ENCODE results near the gene FAM168A. TPM values are rescaled to one million over a fixed set of nuclear protein-coding genes. Genes with fewer than 3 reads are reported as not detected.
"Not testable (repeated sequence)": the region's sequence is repeated elsewhere in the genome, so short reads cannot be mapped to it uniquely, and the experiment has no call there.

The FAM168A gene
- total and polyA plus RNA-seq, 7 donors: 5.3 to 28.6 (median 18.1) TPM

DNA sequence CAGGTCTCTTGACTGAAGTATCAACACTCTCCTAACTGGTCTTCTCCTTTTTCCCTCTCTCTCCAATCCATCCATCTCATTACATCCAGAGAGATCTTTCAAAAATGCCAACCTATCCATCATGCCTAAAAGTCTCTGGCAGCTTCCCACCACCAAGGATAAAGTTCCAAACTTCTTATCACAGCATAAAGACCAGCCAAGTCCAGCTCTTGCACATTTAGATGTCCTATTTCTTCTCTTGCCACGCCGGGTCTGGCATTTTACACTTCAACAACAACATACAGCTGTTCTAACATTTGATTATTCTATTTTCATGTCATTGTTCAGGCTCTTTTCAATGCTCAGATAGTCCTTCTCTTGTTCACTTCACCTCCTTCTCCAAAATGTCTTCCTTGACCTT is 151.1 kb downstream of the FAM168A start:
- no peak for DNase-seq
- no peaks in the 10 kb centered on the region for H3K36me3 ChIP-seq (ENCODE audit: insufficient read depth in 1 of 2, low read depth in 1 of 2)
- 33 to 52% (median 37%) methylated on average over 2 of the region's 2 CpGs for WGBS, 3 donors
- no peaks in the 10 kb centered on the region for H3K9me3 ChIP-seq
- H3K4me1 ChIP-seq: peaks cover 11% of the 10 kb centered on the region
- intact Hi-C loops (cut with DNase I): no loop called here
- peak in 2 of 4 donors; percentile 19 to 27 for ATAC-seq
- H3K27me3 ChIP-seq (ENCODE audit: insufficient read depth in 3 of 3, low read length in 2 of 3): no peaks in the 10 kb centered on the region
- no peak overlapping the region for H3K27ac ChIP-seq
- TF ChIP-seq, protein P1, sequence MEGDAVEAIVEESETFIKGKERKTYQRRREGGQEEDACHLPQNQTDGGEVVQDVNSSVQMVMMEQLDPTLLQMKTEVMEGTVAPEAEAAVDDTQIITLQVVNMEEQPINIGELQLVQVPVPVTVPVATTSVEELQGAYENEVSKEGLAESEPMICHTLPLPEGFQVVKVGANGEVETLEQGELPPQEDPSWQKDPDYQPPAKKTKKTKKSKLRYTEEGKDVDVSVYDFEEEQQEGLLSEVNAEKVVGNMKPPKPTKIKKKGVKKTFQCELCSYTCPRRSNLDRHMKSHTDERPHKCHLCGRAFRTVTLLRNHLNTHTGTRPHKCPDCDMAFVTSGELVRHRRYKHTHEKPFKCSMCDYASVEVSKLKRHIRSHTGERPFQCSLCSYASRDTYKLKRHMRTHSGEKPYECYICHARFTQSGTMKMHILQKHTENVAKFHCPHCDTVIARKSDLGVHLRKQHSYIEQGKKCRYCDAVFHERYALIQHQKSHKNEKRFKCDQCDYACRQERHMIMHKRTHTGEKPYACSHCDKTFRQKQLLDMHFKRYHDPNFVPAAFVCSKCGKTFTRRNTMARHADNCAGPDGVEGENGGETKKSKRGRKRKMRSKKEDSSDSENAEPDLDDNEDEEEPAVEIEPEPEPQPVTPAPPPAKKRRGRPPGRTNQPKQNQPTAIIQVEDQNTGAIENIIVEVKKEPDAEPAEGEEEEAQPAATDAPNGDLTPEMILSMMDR (IDR thresholded peaks at IDR 0.05): no peak
- H3K4me3 ChIP-seq: no peak overlapping the region

DNA sequence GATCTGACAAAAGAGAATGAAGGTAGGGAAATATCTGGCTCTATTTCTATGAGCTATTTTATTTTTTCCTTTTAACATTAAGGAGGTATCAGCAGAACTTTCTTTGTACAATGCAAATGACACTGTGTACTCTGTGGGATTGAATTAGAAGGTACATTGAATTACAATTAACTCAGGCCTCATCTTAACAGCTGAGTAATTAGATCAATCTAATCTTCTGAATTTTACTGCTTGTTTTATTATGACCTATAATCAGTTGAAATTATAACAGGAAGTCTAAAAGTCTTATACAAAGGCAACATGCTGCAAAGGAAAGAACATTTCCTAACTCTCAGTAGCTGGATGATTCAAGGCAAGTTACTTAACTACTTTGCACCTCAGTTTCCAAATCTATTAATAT is 151.9 kb downstream of the FAM168A start:
- ATAC-seq: no peak
- TF ChIP-seq, protein P1 (IDR thresholded peaks at IDR 0.05): no peak
- intact Hi-C loops (cut with DNase I): no loop called here

DNA sequence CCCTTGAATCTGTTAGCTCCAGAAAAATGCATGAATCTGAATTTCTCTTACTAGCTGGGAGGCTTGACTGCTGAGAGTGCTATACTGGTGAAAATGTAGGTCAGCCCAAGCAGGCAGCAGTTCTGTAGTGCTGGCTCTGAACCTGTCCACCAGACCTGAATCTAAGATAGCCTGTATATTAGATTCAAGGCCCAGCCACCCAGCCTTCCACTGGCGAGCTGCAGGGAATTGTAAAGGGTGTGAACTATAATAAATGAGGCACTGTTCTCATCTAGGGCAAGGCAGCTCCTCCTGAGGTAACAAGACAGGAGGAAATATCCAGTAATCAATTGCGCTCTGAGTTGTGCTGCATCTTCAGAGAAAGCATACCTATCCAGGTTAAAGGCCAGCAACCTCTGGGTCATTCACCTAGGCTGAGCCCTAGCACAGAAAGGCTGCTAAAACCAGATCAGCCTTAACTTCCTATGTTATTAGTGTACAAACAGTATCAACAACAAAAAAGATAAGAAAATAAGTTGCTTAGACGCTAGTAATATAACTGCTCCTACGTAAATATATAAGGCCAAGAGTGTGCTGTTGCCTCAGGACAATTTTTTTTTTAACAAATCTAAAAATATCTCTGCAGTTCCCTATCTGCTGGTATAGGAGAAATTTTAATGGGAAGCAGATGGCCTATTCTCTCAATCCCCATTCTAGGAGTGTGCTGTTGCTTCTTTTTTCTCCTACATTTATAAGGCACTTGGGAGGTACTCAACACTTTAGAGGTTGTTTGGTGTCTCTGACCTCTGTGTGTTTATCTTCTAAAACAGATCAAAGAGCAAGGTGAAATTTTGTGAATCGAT is 158.7 kb downstream of the FAM168A start:
- intact Hi-C loops (cut with DNase I): no loop called here
- Histone ChIP-seq H3K9me3 (no peaks in the 10 kb centered on the region), H3K4me1 (peaks cover 22% of the 10 kb centered on the region), H3K4me3 (no peak overlapping the region), H3K27ac (no peak overlapping the region), H3K27me3 (ENCODE audit: insufficient read depth in 3 of 3, low read length in 2 of 3) (no peaks in the 10 kb centered on the region), H3K36me3 (ENCODE audit: insufficient read depth in 1 of 2, low read depth in 1 of 2) (no peaks in the 10 kb centered on the region)
- WGBS, 3 donors: 72 to 87% (median 76%) methylated on average over 5 of the region's 5 CpGs
- DNase-seq (no peak), ATAC-seq (peak in 1 of 4 donors; percentile 56)
- TF ChIP-seq, protein P1 (IDR thresholded peaks at IDR 0.05): no peak

More for the DNA sequence above, 151.9 kb downstream of the FAM168A start:
- Histone ChIP-seq H3K27ac (no peak overlapping the region), H3K27me3 (ENCODE audit: insufficient read depth in 3 of 3, low read length in 2 of 3) (no peaks in the 10 kb centered on the region), H3K4me1 (peaks cover 11% of the 10 kb centered on the region), H3K4me3 (no peak overlapping the region), H3K9me3 (no peaks in the 10 kb centered on the region), H3K36me3 (ENCODE audit: insufficient read depth in 1 of 2, low read depth in 1 of 2) (no peaks in the 10 kb centered on the region)
- no peak for DNase-seq

DNA sequence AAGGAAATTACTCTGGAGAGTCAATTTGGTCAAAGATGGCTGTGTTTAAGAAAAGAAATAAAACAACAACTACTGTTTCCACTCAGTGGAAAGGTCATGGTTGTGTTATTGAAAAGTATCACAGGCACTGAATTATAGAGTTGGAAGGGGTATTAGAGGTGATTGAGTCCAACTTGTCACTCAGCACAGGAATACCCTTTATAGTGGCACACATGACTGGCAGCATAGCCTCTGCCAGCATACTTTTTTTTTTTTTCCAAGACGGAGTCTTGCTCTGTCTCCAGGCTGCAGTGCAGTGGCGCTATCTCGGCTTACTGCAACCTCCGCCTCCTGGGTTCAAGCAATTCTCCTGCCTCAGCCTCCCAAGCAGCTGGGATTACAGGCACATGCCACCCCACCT is 161.1 kb downstream of the FAM168A start:
- DNase-seq; H3K9me3 ChIP-seq; H3K27ac ChIP-seq; intact Hi-C loops (cut with DNase I); H3K27me3 ChIP-seq (ENCODE audit: insufficient read depth in 3 of 3, low read length in 2 of 3); H3K36me3 ChIP-seq (ENCODE audit: insufficient read depth in 1 of 2, low read depth in 1 of 2); H3K4me3 ChIP-seq: not testable (repeated sequence)
- peaks cover 22% of the 10 kb centered on the region for H3K4me1 ChIP-seq
- WGBS, 3 donors: 58 to 84% (median 80%) methylated on average over 4 of the region's 4 CpGs
- peak in 2 of 4 donors; percentile 42 to 45 for ATAC-seq

DNA sequence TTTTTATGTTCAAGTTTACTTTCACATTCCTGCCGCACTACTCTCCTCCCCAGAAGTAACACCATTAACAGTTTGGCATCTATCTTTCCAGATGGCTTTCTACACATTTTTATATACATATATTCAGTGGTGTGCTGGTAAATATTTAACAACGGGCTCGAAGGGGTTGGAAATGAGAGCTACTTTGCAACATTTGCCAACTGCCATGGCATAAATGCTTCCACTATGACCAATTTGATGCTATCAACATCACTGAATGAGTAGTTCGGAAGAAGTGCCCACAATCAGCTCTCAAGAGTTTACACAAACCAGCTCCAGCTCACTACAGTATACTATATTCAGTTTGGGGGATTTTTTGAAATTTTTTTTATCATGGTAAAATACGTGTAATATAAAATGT is 166.5 kb downstream of the FAM168A start:
- Histone ChIP-seq H3K27ac (no peak overlapping the region), H3K9me3 (no peaks in the 10 kb centered on the region), H3K4me3 (no peak overlapping the region), H3K4me1 (peaks cover 8% of the 10 kb centered on the region), H3K27me3 (ENCODE audit: insufficient read depth in 3 of 3, low read length in 2 of 3) (no peaks in the 10 kb centered on the region), H3K36me3 (ENCODE audit: insufficient read depth in 1 of 2, low read depth in 1 of 2) (peaks cover 0 to 6% of the 10 kb centered on the region in 2 donors)
- ATAC-seq (no peak), DNase-seq (no peak)
- 90 to 96% (median 94%) methylated on average over 5 of the region's 5 CpGs for WGBS, 3 donors
- intact Hi-C loops (cut with DNase I): no loop called here
- TF ChIP-seq, protein P1 (IDR thresholded peaks at IDR 0.05): no peak
